A549 (cell line): ENCODE data around the gene ZNF618.

Source experiments
- CTCF ChIP-seq: fragments of >200 bp; sonication (Bioruptor Twin); formaldehyde crosslinking; IDR thresholded peaks from 3 replicates; pipeline ENCODE4 v1.5.1; 2016
- MAFK ChIP-seq: fragments of 450-650 bp; IDR thresholded peaks from 2 replicates; pipeline ENCODE4 v1.6.1; 2014; ENCODE audit not compliant: partially characterized antibody
- POLR2A ChIP-seq: IDR thresholded peaks from 2 replicates; pipeline ENCODE4 v1.6.1; 2012; ENCODE audit warnings: mild to moderate bottlenecking, low read length
- RAD21 ChIP-seq, 2 experiments: fragments of >200 bp in 1 of 2; sonication (Bioruptor Twin) in 1 of 2; formaldehyde crosslinking in 1 of 2; IDR thresholded peaks in 1 of 2; conservative IDR thresholded peaks in 1 of 2; 2 replicates in 1 of 2; 3 replicates in 1 of 2; pipeline ENCODE4 v1.6.1; 2012 to 2018; ENCODE audit warnings: inconsistent platforms in 1 of 2

- TF ChIP-seq RAD21 (conservative IDR thresholded peaks at IDR 0.05 in 1 of 2, IDR thresholded peaks at IDR 0.05 in 1 of 2) (no peak), CTCF (no peak), MAFK (no peak), POLR2A (no peak)
These were observed 131.0 kb downstream of the ZNF618 start for GRCh38 chr9:114006931-114007691.
